Stimulated activated naive CD8-positive, alpha-beta T cell treated with anti-CD3 and anti-CD28 coated beads, Interleukin-15, Interleukin-2, amounts not matched to agents 100 U/mL and 50 U/mL, for 24 hours (primary cell): ENCODE measurements around the gene SPRING1.
A peak's percentile ranks its signal among the peaks of the same experiment; 100 is the strongest.
"Not testable (repeated sequence)": the region's sequence is repeated elsewhere in the genome, so short reads cannot be mapped to it uniquely, and the experiment has no call there.

ENCODE experiments used
- ATAC-seq: fragments of 150-1000 bp; cut with Tn5 transposase; one replicate; pipeline ENCODE4 v1.10.0; 2021
- DNase-seq: peaks from one replicate; pipeline ENCODE4 v3.0.0; 2021

The SPRING1 gene, protein sequence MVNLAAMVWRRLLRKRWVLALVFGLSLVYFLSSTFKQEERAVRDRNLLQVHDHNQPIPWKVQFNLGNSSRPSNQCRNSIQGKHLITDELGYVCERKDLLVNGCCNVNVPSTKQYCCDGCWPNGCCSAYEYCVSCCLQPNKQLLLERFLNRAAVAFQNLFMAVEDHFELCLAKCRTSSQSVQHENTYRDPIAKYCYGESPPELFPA

DNA sequence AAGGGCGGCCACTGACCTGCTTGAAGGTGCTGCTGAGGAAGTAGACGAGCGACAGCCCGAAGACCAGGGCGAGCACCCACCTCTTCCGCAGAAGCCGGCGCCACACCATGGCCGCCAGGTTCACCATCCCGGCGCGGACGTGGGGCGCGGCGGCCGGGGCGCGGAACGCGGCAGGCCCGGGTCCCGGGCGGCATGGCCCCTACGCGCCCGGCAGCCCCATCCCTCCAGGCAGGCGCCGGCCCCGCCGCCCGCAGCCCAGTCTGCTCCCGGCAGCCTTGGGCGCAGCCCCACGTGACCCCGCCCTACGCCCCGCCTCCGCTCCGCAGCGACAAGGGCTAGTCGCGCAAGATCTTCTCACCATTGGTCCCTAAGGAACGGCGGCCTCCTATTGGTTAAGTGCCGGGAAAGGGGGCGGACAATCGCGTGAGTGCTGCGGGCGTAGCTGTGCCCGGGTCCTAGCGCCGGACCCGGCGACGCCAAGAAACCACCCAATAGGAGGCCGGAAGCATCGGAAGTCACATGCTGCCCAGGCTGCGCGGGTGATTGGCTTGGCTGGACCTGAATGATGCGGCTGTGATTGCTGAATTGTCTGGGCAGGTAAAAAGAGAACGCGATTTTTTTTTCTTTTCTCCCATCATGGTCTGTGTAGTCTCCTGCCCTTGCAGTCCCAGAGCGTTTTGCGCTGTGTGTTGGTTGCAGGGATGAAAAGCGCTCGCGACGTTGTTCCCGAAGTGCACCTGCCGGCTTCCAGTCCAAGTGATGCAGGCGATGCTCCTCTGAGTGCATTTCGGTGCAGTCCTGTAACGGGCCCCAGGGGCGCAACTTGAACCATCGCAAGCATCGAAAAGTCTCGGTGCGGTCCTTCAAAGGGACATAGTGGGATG is at the start of gene SPRING1, which contains the start of gene RNFT2:
Gene SPRING1, minus strand, starts transcription at position 296 of the 884 bp plus-strand sequence. Its CDS starts 169 bp downstream, at position 127.
Gene RNFT2, plus strand, starts transcription at position 542 of the 884 bp plus-strand sequence. CDS start 2,183 bp downstream, outside the sequence.
- ATAC-seq: peak; percentile 99
- DNase-seq: peak; percentile 98

DNA sequence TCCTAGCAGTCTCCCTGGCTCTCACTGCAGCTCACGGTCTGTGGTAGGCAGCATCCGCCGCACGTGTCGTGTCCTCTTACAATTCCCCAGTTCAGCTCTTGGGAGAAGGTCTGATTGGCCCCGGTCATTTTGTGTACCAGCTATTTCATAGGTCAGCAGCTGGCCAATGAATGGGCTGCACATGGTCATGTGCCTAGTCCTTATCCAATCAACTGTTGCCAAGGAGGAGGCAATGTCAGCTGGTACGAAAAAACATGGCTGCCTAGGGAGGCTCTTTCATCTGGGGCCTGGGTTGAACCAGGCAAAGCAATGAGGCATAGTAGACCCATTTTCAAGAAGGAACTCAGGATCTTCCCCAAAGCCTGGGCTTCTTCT is 46.4 kb upstream of the SPRING1 start:
- no peak for DNase-seq
- peak; percentile 19 for ATAC-seq

DNA sequence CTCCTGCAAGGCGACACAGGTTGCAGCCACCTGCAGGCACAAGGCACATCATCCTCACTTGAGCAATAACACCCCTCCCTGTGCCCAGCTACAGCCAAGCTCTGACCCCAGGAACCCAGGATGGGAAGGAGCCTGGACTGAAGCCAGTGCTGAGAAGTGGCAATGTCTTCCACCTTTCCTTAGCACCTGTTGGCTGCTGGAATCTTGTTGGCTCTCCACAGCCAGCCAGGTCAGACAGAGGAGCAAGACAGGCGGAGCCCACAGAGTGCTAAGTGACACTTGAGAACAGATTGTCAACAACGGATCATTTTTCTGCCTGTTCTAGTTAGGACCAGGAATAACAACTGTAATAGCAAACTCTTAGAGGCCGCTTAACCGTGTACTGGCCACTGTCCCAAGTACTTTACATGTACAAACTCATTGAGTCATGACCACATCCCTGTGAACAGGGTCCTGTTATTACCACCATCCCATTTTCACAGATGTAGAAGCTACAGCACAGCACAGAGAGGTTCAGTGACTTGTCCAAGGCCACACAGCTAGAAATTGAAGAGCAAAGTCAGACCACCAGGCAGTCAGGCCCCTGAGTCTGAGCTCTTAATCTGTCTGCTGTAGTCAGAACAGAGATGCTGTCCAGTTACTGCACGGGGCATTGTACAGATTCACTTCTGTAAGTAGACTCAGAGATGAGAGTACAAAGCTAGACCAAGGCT is 45.8 kb upstream of the SPRING1 start:
- ATAC-seq (no peak), DNase-seq (no peak)

DNA sequence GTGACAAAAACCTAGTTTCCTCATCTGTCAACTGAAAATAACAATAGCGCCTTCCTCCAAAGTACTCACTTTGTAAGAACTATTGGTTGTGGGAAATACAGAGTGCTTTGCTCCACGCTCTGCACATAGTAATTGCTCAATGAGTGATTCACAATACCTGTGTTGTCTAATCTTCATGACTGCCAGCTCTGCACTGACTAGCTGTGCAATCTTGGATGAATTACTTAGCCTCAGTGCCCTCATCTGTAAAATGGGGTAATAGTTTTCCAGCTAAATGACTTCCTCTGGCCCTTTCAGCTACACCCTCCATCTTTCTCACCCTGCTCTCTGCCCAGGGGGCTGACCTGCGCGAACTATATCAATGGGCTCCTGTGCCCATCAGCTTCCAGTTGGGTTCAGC is 43.1 kb upstream of the SPRING1 start:
- DNase-seq (no peak), ATAC-seq (no peak)

DNA sequence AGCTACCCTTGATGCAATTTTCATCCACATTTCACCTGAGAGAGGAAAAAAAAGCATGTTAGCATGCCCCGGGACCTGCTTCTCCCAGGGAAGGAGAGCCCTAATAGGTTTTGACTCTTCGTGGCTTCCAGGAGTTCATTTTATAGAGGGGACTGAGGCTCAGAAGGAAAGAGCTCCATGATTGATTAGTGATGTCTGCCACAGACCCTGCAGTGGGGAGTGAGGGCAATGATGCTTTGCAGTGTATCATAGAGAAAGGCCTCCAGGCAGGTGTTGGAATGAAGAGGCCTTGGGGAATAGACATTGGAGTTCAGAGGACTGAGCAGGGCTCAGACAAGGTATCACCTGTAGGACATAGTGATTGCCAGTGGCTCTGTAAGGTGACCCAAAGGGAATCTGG is 41.7 kb upstream of the SPRING1 start:
- DNase-seq (no peak), ATAC-seq (no peak)

DNA sequence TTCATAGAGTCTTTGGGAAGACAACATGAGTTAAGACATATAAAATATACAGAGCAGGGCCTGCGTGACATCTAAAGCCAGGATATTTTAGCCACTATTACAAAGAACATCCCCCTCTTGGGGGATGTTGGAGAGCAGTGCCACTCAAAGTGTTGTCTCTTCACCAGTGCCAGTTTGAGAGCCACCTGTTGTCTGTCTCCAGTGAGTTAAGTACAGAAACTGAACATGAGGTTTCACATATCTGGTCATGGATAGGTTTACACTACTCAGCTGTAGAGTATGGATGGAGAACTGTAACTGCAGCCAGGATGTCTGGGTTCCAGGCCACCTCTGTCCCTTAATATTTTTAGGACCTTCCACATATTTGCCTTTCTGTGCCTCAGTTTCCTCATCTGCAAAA is 39.4 kb upstream of the SPRING1 start:
- no peak for DNase-seq
- no peak for ATAC-seq

DNA sequence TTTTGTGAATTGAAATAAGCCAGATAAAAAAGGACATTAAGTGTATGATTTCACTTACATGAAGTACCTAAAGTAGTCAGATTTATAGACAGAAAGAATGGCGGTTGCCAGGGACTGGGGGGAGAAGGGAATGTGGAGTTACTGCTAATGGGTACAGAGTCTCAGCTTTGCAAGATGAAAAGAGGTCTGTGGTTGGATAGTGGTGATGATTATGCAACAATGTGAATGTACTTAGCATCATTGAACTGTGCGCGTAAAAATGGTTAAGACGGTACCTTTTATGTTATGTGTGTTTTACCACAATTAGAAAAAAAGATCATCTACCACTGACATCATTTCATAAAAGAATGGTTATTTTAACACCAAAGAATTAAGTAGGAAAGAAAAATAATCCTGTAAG is 36.2 kb upstream of the SPRING1 start:
- DNase-seq (no peak), ATAC-seq (no peak)

DNA sequence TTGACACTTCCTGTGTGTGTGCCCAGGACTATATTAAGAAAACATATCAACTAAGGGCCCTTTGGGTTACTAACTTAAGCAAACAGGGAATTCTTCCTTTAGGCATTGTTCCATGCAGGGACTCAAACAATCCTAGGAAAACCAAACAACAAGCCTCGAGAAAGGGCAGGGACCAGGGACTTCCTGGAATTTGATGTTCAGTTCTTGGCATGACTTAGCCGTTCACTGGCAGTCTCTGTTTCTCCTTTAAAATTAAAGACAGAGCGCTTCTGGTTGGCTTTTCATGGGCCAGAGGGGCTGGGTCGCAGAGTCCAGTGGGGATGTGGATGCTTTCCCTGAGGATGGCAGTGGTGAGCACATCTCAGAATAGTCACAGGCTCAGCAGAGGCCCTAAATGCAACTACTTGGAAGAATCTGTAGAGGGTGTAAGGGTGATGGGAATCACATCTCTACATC is 35.4 kb upstream of the SPRING1 start:
- ATAC-seq (no peak), DNase-seq (no peak)

DNA sequence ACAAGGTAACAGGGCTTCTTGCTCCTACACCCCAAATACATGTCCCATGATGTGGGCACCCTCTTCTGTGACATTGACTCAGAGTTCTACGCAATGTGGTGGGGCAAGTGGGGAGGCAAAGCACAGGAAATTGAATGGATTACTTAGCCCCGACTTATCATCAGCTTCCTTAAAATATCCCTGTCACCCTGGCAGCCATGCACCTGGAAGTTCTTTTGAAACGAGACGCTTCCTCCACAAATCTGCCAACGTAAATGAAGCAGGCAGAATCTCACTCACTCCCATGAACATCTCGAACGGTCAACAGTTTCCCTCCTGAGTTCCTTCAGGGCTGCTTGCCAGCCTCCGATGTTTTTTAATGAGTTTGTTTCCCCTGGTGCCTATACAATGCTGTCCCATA is 33.8 kb upstream of the SPRING1 start:
- no peak for DNase-seq

DNA sequence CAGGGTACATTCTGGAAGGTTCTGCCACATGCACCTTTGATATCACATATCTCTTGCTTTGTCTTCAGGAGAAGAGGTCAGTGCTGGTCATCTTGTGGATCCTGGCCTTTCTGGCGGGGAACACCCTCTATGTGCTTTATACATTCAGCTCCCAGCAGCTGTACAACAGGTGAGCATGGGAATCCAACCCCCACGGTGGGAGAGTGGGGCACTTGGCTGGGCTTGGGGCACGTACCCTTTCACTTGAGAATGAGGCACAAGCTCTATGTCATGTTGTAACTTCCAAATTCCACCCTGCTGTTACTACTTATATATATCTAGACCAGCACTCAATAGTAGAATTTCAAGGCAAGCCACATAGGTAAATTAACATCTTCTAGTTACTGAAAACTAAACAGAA is 28.9 kb upstream of the SPRING1 start:
- ATAC-seq (no peak), DNase-seq (no peak)

More for the DNA sequence above, 33.8 kb upstream of the SPRING1 start:
- ATAC-seq: no peak

DNA sequence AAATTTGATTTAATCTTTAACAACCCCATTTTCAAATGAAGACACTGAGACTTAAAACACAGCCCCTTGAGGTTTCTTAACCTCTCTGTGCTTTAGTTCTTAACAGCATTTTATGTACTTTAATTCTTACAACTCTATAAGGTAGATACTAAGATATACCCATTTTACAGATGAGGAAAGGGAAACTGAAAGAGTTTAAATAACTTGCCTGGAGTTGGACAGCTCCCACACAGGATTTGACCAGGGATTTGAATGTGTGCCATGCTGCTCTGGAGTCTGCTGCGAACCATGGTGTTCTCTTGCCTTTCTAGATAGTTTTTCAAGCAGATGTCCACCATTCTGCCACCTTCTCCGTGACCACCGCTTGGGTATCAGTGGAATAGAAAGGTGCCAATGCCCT is 28.4 kb upstream of the SPRING1 start:
- DNase-seq (no peak), ATAC-seq (no peak)

DNA sequence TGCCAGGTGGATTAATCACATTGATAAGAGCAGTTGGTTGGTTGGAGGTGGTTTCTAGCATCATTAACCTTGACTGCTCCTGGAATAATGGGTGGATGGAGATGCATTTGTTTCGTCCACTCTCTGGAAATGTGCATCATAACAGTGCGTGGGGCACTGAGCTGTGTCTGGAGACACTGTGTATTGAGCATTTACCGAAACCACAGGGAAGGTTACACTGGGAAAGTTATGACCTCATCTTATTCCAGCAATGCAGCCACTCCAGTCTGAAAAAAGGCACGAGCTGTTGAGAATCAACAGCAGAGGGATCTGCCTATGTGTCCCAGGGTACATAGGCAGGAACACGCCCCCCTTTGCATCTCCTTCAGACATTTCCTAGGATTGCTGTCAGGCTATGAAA is 27.4 kb upstream of the SPRING1 start:
- DNase-seq (no peak), ATAC-seq (no peak)

DNA sequence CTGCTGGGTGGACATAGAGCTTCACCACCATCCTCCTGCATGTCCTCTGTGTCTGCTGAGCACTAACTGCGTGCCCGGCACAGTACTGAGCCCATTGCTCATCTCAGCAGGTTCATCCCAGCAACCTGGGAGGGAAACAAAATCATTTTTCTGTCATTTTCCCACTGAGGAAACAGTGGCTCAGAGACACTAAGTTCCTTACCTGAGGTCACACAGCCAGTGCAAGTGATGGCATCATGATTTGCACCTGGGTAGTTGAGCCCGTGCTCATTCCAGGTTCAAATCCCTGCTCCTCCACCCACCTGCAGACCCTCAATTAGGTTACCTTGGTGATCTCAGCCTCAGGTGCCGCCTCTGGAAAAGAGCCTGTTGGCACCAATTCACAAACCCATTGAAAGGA is 23.6 kb upstream of the SPRING1 start:
- ATAC-seq (no peak), DNase-seq (no peak)

DNA sequence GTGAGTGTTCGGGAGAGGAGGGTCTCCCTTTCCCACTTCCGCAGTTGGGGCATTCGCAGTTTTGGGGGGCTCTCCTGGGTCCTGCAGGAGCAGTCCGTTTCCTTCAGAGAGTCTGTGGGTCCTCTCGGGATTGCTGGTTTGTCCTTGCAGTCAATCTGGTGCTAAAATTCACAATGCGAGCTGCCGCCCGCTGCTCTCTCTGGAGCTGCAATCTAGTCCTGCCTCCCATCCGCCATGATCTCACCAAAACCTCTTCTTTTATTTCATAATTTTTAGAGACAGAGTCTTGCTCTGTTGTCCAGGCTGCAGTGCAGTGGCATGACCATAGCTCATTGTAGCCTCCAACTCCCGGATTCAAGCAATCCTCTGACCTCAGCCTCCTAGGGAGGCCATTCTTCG is 22.8 kb upstream of the SPRING1 start:
- ATAC-seq (no peak), DNase-seq (no peak)

DNA sequence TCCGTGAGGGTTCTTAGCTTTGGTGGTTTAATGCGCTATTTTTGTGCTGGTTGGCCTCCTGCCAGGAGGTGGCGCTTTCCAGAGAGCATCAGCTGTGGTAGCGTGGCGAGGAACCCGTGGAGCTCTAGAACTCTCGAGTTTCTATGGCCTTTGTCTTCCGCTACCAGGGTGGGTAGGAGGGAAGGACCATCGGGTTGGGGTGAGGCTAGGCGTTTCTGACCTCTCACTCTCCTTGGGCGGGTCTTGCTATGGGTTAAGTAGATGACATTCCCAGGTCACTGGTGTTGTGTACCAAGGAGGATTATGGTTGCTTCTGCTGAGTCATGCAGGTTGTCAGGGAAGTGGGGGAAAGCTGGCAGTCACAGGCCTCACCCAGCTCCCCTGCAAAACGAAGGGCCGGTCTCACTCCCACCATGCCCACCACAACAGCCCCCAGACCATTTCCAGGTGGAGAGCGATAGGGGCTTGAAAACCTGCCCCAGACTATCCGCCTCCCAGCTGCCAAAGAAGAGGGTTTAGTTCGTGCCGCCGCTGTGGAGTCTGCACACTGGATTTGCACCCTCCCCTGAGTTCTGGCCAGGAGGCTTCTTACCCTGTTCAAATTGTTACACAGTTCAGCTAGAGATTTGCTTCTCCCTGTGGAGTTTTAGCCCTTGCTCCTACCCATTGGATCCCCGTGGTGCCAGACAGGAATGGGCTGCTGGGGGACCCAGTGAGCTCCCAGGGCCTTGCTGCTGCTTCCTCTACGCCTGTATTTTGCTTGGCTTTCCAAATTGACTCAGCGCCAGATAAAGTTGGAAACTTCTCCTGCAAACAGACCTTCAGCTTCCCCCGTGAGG is 22.1 kb upstream of the SPRING1 start:
- no peak for ATAC-seq
- peak; percentile 19 for DNase-seq

DNA sequence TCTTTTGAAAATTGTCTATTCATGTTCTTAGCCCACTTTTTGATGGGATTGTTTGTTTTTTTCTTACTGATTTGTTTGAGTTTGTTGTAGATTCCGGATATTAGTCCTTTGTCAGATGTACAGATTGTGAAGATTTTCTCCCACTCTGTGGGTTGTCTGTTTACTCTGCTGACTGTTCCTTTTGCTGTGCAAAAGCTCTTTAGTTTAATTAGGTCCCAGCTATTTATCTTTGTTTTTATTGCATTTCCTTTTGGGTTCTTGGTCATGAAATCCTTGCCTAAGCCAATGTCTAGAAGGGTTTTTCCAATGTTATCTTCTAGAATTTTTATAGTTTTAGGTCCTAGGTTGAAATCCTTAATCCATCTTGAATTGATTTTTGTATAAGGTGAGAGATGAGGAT is 16.9 kb upstream of the SPRING1 start:
- DNase-seq, ATAC-seq: not testable (repeated sequence)

DNA sequence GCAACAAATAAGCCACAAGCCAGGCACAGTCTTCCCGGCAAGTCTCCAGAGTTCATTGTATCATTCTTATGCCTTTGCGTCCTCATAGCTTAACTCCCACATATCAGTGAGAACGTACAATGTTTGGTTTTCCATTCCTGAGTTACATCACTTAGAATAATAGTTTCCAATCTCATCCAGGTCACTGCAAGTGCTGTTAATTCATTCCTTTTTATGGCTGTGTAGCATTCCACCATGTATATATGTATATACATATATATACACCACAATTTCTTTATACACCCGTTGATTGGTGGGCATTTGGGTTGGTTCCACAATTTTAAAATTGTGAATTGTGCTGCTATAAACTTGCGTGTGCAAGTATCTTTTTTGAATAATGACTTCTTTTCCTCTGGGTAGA is 16.2 kb upstream of the SPRING1 start:
- DNase-seq, ATAC-seq: not testable (repeated sequence)

DNA sequence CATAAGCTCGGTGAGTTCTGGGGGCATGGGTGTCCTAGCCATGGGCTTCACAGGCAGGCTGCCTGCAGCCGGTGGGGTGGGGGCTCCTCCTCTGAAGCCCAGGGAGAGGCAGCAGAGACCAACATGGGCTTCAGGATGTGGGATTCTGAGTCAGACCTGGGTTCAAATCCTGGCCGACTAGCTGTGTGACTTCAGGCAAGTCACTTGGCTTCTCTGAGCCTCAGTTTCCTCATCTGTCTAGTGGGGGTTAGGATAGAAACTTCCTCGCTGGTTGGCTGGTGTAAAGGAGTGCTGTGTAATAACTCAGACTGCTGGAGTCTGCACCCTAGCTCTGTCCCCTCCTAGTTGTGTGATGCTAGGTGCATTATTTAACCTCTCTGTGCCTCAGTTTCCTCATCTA is 12.4 kb upstream of the SPRING1 start:
- DNase-seq (no peak), ATAC-seq (no peak)

DNA sequence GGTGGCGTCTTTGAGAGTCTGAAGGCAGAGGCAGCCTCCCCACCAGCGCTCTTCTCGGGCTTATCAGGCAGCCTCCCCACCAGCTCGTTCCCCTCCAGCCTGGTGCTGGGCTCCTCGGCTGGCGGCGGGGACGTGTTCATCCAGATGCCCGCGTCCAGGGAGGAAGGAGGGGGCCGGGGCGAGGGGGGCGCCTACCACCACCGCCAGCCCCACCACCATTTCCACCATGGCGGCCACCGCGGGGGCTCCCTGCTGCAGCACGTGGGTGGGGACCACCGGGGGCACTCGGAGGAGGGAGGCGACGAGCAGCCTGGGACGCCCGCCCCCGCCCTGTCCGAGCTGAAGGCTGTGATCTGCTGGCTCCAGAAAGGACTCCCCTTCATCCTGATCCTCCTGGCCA is 12.0 kb upstream of the SPRING1 start:
- ATAC-seq (no peak), DNase-seq (no peak)

DNA sequence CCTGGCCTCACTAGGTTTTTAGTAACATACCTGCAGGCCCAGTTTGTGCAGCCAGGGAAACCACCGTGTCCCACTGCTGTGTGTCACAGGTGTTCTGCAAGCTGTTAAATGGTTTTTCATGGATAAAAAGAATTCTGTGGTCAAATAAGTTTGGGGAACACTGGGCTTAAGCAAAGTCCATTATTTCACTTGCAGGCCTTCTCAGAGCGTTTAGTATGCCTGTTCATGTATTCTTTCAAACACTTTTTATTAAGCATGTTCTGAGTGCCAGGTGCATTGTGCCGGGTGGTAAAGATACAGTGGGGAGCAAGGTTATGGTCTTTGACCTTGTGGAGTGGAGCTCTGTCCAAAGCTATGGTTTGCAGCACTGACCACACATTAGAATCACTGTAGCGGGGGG is 7.7 kb upstream of the SPRING1 start:
- DNase-seq (no peak), ATAC-seq (no peak)

DNA sequence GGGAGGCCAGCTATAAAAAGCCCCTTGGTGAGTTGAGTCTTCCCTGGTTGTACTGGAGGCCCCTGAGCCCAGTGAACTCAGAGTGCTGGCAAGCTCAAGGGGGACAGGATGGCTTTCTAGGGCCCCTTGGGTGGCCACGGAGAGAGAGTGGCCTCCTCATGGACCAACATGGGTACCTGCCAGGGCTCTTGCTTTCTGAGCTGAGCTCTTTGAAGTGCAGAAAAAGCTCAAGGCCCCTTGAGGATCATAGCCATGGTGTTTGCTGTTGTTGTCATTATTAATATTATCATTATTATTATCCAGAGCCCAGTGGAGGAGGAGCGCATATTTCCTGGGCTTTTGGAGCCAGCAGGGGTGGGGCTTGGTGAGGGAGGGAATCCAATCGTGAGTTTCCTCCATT is 6.9 kb upstream of the SPRING1 start:
- no peak for DNase-seq
- ATAC-seq: no peak

DNA sequence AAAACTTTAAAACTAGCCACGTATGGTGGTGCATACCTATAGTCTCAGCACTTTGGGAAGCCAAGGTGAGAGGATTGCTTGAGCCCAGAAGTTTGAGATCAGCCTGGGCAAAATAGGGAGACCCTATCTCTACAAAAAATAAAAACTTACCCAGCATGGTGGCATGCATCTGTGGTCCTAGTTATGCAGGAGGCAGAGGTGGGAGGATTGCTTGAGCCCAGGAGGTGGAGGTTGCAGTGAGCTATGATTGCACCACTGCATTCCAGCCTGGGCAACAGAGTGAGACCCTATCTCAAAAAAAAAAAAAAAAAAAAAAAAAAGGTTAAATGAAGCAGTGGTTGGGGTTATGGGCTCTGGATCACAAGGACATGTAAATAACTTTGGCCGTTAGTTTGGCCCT is 4.9 kb upstream of the SPRING1 start:
- not testable (repeated sequence) for ATAC-seq, DNase-seq
